Measurements from ENCODE around the gene ZNF423.
A peak's percentile ranks its signal among the peaks of the same experiment; 100 is the strongest.

The ZNF423 gene

GRCh38 chr16:49647673-49648072 lies 208.2 kb downstream of the ZNF423 start:
- H3K4me2 ChIP-seq (ENCODE audit: insufficient read depth, low read length) = no peak overlapping the region
- no peak overlapping the region for H3K4me3 ChIP-seq (ENCODE audit: low read depth in 1 of 2, low read length in 2 of 2)
- H3K9me3 ChIP-seq (ENCODE audit: insufficient read depth, low read length, severe bottlenecking) = peaks cover 20% of the 10 kb centered on the region
- peaks cover 15% of the 10 kb centered on the region for H3K4me1 ChIP-seq (ENCODE audit: insufficient read depth, low read length)
- H3K36me3 ChIP-seq (ENCODE audit: insufficient read depth, low read length) = no peaks in the 10 kb centered on the region
- no peak for ATAC-seq (ENCODE audit: insufficient read depth, low read depth)
- TF ChIP-seq, protein P1, sequence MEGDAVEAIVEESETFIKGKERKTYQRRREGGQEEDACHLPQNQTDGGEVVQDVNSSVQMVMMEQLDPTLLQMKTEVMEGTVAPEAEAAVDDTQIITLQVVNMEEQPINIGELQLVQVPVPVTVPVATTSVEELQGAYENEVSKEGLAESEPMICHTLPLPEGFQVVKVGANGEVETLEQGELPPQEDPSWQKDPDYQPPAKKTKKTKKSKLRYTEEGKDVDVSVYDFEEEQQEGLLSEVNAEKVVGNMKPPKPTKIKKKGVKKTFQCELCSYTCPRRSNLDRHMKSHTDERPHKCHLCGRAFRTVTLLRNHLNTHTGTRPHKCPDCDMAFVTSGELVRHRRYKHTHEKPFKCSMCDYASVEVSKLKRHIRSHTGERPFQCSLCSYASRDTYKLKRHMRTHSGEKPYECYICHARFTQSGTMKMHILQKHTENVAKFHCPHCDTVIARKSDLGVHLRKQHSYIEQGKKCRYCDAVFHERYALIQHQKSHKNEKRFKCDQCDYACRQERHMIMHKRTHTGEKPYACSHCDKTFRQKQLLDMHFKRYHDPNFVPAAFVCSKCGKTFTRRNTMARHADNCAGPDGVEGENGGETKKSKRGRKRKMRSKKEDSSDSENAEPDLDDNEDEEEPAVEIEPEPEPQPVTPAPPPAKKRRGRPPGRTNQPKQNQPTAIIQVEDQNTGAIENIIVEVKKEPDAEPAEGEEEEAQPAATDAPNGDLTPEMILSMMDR (IDR thresholded peaks at IDR 0.05; ENCODE audit: borderline replicate concordance, extremely low read depth, low read length, poor library complexity, severe bottlenecking) = no peak
- TF ChIP-seq EZH2 (IDR thresholded peaks at IDR 0.05; ENCODE audit: borderline replicate concordance, low read depth, low read length, severe bottlenecking) = no peak
- H3K9ac ChIP-seq (ENCODE audit: low read depth, low read length) = no peak overlapping the region
- H2AFZ ChIP-seq (ENCODE audit: low read depth, low read length) = no peak overlapping the region
- H3K27me3 ChIP-seq (ENCODE audit: insufficient read depth, low read length, poor library complexity) = no peaks in the 10 kb centered on the region
- no peaks in the 10 kb centered on the region for H3K79me2 ChIP-seq (ENCODE audit: insufficient read depth, low read length)
- no peaks in the 10 kb centered on the region for H4K20me1 ChIP-seq (ENCODE audit: insufficient read depth, low read length)
- H3K27ac ChIP-seq (ENCODE audit: low read length) = no peak overlapping the region
- DNase-seq = no peak

GRCh38 chr16:49645263-49645662 lies 210.6 kb downstream of the ZNF423 start:
- Histone ChIP-seq H3K36me3 (ENCODE audit: insufficient read depth, low read length) (no peaks in the 10 kb centered on the region), H3K27me3 (ENCODE audit: insufficient read depth, low read length, poor library complexity) (no peaks in the 10 kb centered on the region), H3K9me3 (ENCODE audit: insufficient read depth, low read length, severe bottlenecking) (peaks cover 20% of the 10 kb centered on the region), H3K27ac (ENCODE audit: low read length) (no peak overlapping the region), H4K20me1 (ENCODE audit: insufficient read depth, low read length) (no peaks in the 10 kb centered on the region), H3K4me1 (ENCODE audit: insufficient read depth, low read length) (peaks cover 38% of the 10 kb centered on the region), H3K4me2 (ENCODE audit: insufficient read depth, low read length) (no peak overlapping the region), H2AFZ (ENCODE audit: low read depth, low read length) (no peak overlapping the region), H3K4me3 (ENCODE audit: low read depth in 1 of 2, low read length in 2 of 2) (no peak overlapping the region), H3K79me2 (ENCODE audit: insufficient read depth, low read length) (no peaks in the 10 kb centered on the region), H3K9ac (ENCODE audit: low read depth, low read length) (no peak overlapping the region)
- TF ChIP-seq, protein P1 (IDR thresholded peaks at IDR 0.05; ENCODE audit: borderline replicate concordance, extremely low read depth, low read length, poor library complexity, severe bottlenecking) = no peak
- TF ChIP-seq EZH2 (IDR thresholded peaks at IDR 0.05; ENCODE audit: borderline replicate concordance, low read depth, low read length, severe bottlenecking) = no peak
- no peak for DNase-seq
- no peak for ATAC-seq (ENCODE audit: insufficient read depth, low read depth)

- 0 out of 2 replicates have a peak overlapping the region, but pooled peaks have one; percentile 4 for H3K9ac ChIP-seq (ENCODE audit: low read depth, low read length)
- H3K79me2 ChIP-seq (ENCODE audit: insufficient read depth, low read length) = no peaks in the 10 kb centered on the region
- peak overlapping the region; percentile 34; the same call in 1 of the 2 replicates for H2AFZ ChIP-seq (ENCODE audit: low read depth, low read length)
- ATAC-seq (ENCODE audit: insufficient read depth, low read depth) = 0 out of 3 replicates have a peak, but pooled peaks have one; percentile 27
- H3K27me3 ChIP-seq (ENCODE audit: insufficient read depth, low read length, poor library complexity) = no peaks in the 10 kb centered on the region
- peaks cover 20% of the 10 kb centered on the region for H3K9me3 ChIP-seq (ENCODE audit: insufficient read depth, low read length, severe bottlenecking)
- peaks cover 49% of the 10 kb centered on the region for H3K4me1 ChIP-seq (ENCODE audit: insufficient read depth, low read length)
- no peak overlapping the region for H3K4me2 ChIP-seq (ENCODE audit: insufficient read depth, low read length)
- no peak overlapping the region for H3K4me3 ChIP-seq (ENCODE audit: low read depth in 1 of 2, low read length in 2 of 2)
- no peaks in the 10 kb centered on the region for H3K36me3 ChIP-seq (ENCODE audit: insufficient read depth, low read length)
- TF ChIP-seq, protein P1 (IDR thresholded peaks at IDR 0.05; ENCODE audit: borderline replicate concordance, extremely low read depth, low read length, poor library complexity, severe bottlenecking) = peak; percentile 50
- TF ChIP-seq EZH2 (IDR thresholded peaks at IDR 0.05; ENCODE audit: borderline replicate concordance, low read depth, low read length, severe bottlenecking) = no peak
- no peaks in the 10 kb centered on the region for H4K20me1 ChIP-seq (ENCODE audit: insufficient read depth, low read length)
- peak overlapping the region; percentile 71 for H3K27ac ChIP-seq (ENCODE audit: low read length)
- DNase-seq = no peak
These were observed 211.8 kb downstream of the ZNF423 start for GRCh38 chr16:49644145-49644463.
